Mammary epithelial cell (primary cell): ENCODE data around the gene ZNF778.

ENCODE experiments used
- CTCF ChIP-seq, 2 donors: IDR thresholded peaks in 1 of 2; conservative IDR thresholded peaks in 1 of 2; 2 replicates each; pipeline ENCODE4 v1.5.1; 2011 to 2012; ENCODE audit warnings: inconsistent platforms in 2 of 2, low read length in 2 of 2, mild to moderate bottlenecking in 2 of 2, control low read depth in 1 of 2, low read depth in 1 of 2; ENCODE audit not compliant: insufficient read depth in 1 of 2; ENCODE audit errors: extremely low read depth in 1 of 2
- EZH2 ChIP-seq: IDR thresholded peaks from 2 replicates; pipeline ENCODE4 v1.6.1; 2012; ENCODE audit warnings: low read length, inconsistent platforms, borderline replicate concordance

- TF ChIP-seq CTCF (conservative IDR thresholded peaks at IDR 0.05 in 1 of 2, IDR thresholded peaks at IDR 0.05 in 1 of 2; ENCODE audit: extremely low read depth in 1 of 2, insufficient read depth in 1 of 2, low read depth in 1 of 2, low read length in 2 of 2) = no peak
- no peak for TF ChIP-seq EZH2
Observed at GRCh38 chr16:89281189-89281577, 63.7 kb downstream of the ZNF778 start.
